H9 (cell line): ENCODE data around the gene PAPLN. TPM values are rescaled to one million over a fixed set of nuclear protein-coding genes. Genes with fewer than 3 reads are reported as not detected.

Experiments used
- DNase-seq: peaks from one replicate; pipeline ENCODE4 v3.0.0-alpha.2; 2017
- H2AFZ ChIP-seq: one replicate; pipeline ENCODE4 v1.6.1; 2013; ENCODE audit warnings: mild to moderate bottlenecking, low read length, control low read depth, moderate library complexity
- H2AK5ac ChIP-seq: 2 replicates; pipeline ENCODE4 v1.6.1; 2013; ENCODE audit warnings: low read length, control low read depth, mixed read lengths; ENCODE audit not compliant: insufficient read length
- H2BK120ac ChIP-seq: one replicate; pipeline ENCODE4 v1.6.1; 2013; ENCODE audit warnings: low read depth, mild to moderate bottlenecking, low read length, control low read depth, inconsistent platforms; ENCODE audit not compliant: poor library complexity, severe bottlenecking
- H2BK12ac ChIP-seq: 2 replicates; pipeline ENCODE4 v1.6.1; 2013; ENCODE audit warnings: low read length, control low read depth, mixed read lengths, low read depth; ENCODE audit not compliant: insufficient read length
- H2BK15ac ChIP-seq: 2 replicates; pipeline ENCODE4 v1.6.1; 2013; ENCODE audit warnings: low read depth, low read length, control low read depth
- H2BK20ac ChIP-seq: one replicate; pipeline ENCODE4 v1.6.1; 2013; ENCODE audit warnings: low read depth, mild to moderate bottlenecking, low read length, control low read depth, inconsistent platforms; ENCODE audit not compliant: poor library complexity, severe bottlenecking
- H2BK5ac ChIP-seq: 2 replicates; pipeline ENCODE4 v1.6.1; 2013; ENCODE audit warnings: low read length, control low read depth, mixed read lengths; ENCODE audit not compliant: insufficient read length
- H3K14ac ChIP-seq: 2 replicates; pipeline ENCODE4 v1.6.1; 2013; ENCODE audit warnings: low read length, control low read depth; ENCODE audit not compliant: insufficient read depth
- H3K18ac ChIP-seq: 2 replicates; pipeline ENCODE4 v1.6.1; 2013; ENCODE audit warnings: low read depth, mild to moderate bottlenecking, mixed read lengths, low read length, control low read depth; ENCODE audit not compliant: insufficient read length
- H3K23ac ChIP-seq: 2 replicates; pipeline ENCODE4 v1.6.1; 2013; ENCODE audit warnings: low read length, control low read depth, mixed read lengths, low read depth; ENCODE audit not compliant: insufficient read length
- H3K23me2 ChIP-seq: 2 replicates; pipeline ENCODE4 v1.6.1; 2013; ENCODE audit warnings: low read depth, mild to moderate bottlenecking, mixed read lengths, low read length, control low read depth; ENCODE audit not compliant: insufficient read length, poor library complexity, severe bottlenecking
- H3K27ac ChIP-seq: 2 replicates; pipeline ENCODE4 v1.5.1; 2013; ENCODE audit warnings: low read length, control low read depth, mixed read lengths, low read depth; ENCODE audit not compliant: insufficient read length
- H3K27me3 ChIP-seq: 2 replicates; pipeline ENCODE4 v1.6.1; 2013; ENCODE audit warnings: low read length, control low read depth, inconsistent platforms; ENCODE audit not compliant: insufficient read depth
- H3K4ac ChIP-seq: 2 replicates; pipeline ENCODE4 v1.6.1; 2013; ENCODE audit warnings: low read depth, mild to moderate bottlenecking, control low read depth, inconsistent platforms, low read length, moderate library complexity
- H3K4me1 ChIP-seq: 2 replicates; pipeline ENCODE4 v1.6.1; 2013; ENCODE audit warnings: low read length, control low read depth, inconsistent platforms; ENCODE audit not compliant: insufficient read depth
- H3K4me2 ChIP-seq: 2 replicates; pipeline ENCODE4 v1.6.1; 2013; ENCODE audit warnings: low read length, control low read depth, mixed read lengths; ENCODE audit not compliant: insufficient read length, insufficient read depth
- H3K56ac ChIP-seq: 2 replicates; pipeline ENCODE4 v1.6.1; 2013; ENCODE audit warnings: low read depth, mild to moderate bottlenecking, mixed read lengths, low read length, control low read depth; ENCODE audit not compliant: insufficient read length
- H3K79me1 ChIP-seq: 2 replicates; pipeline ENCODE4 v1.6.1; 2013; ENCODE audit warnings: low read depth, mild to moderate bottlenecking, moderate library complexity, low read length, control low read depth, inconsistent platforms; ENCODE audit not compliant: insufficient read depth, poor library complexity, severe bottlenecking
- H3K79me2 ChIP-seq: 2 replicates; pipeline ENCODE4 v1.6.1; 2013; ENCODE audit warnings: low read length, control low read depth, inconsistent platforms; ENCODE audit not compliant: insufficient read depth
- H3K9ac ChIP-seq: 2 replicates; pipeline ENCODE4 v1.6.1; 2013; ENCODE audit warnings: low read length, control low read depth, mixed read lengths; ENCODE audit not compliant: insufficient read length; ENCODE audit errors: extremely low read depth
- H3K9me3 ChIP-seq: one replicate; pipeline ENCODE4 v1.6.1; 2013; ENCODE audit warnings: low read depth, low read length, inconsistent platforms; ENCODE audit not compliant: control insufficient read depth
- H3T11ph ChIP-seq: one replicate; pipeline ENCODE4 v1.6.1; 2013; ENCODE audit warnings: mild to moderate bottlenecking, low read length, control low read depth, inconsistent platforms
- H4K20me1 ChIP-seq: one replicate; pipeline ENCODE4 v1.6.1; 2013; ENCODE audit not compliant: control insufficient read depth, insufficient read length, insufficient read depth
- H4K5ac ChIP-seq: 2 replicates; pipeline ENCODE4 v1.6.1; 2013; ENCODE audit warnings: low read depth, mild to moderate bottlenecking, mixed read lengths, low read length, control low read depth; ENCODE audit not compliant: insufficient read length
- H4K8ac ChIP-seq: replicated peaks from 2 replicates; pipeline ENCODE4 v1.6.1; 2013; ENCODE audit warnings: low read length, control low read depth, mixed read lengths, low read depth; ENCODE audit not compliant: insufficient read length
- H4K91ac ChIP-seq: 2 replicates; pipeline ENCODE4 v1.6.1; 2013; ENCODE audit warnings: low read depth, mild to moderate bottlenecking, moderate library complexity, mixed read lengths, low read length, control low read depth; ENCODE audit not compliant: insufficient read length
- H3K27ac Mint-ChIP-seq, 3 experiments: 2 replicates in 2 of 3; 3 replicates in 1 of 3; pipeline ENCODE4 v1.8.0; 2020 to 2021; ENCODE audit warnings: mixed read lengths in 3 of 3, mild to moderate bottlenecking in 1 of 3, moderate library complexity in 1 of 3
- H3K27me3 Mint-ChIP-seq: 2 replicates; pipeline ENCODE4 v1.8.0; 2021; ENCODE audit warnings: low read depth, mild to moderate bottlenecking, moderate library complexity, mixed read lengths
- H3K36me3 Mint-ChIP-seq, 3 experiments: 2 replicates in 2 of 3; 3 replicates in 1 of 3; pipeline ENCODE4 v1.8.0; 2020 to 2021; ENCODE audit warnings: low read depth in 3 of 3, mixed read lengths in 3 of 3; ENCODE audit not compliant: insufficient read depth in 1 of 3
- H3K4me1 Mint-ChIP-seq, 2 experiments: 2 replicates each; pipeline ENCODE4 v1.8.0; 2020; ENCODE audit warnings: mixed read lengths in 2 of 2
- H3K4me3 Mint-ChIP-seq, 2 experiments: 2 replicates in 1 of 2; 3 replicates in 1 of 2; pipeline ENCODE4 v1.8.0; 2020 to 2021; ENCODE audit warnings: mild to moderate bottlenecking in 2 of 2, mixed read lengths in 2 of 2, moderate library complexity in 1 of 2
- H3K9me3 Mint-ChIP-seq, 2 experiments: 2 replicates in 1 of 2; 3 replicates in 1 of 2; pipeline ENCODE4 v1.8.0; 2020; ENCODE audit warnings: mild to moderate bottlenecking in 2 of 2, mixed read lengths in 2 of 2, moderate library complexity in 1 of 2
- CTCF ChIP-seq: fragments of 200-600 bp; sonication (generic); conservative IDR thresholded peaks from 3 replicates; pipeline ENCODE4 v1.8.0; 2021; ENCODE audit warnings: antibody characterized with exemption, mild to moderate bottlenecking
- WGBS: extraction: QIAGEN DNeasy Blood & Tissue Kit; methylation state at CpG from one replicate; pipeline ENCODE4 v1.1.7; 2013; ENCODE audit warnings: missing lambda C conversion rate, low lambda C conversion rate, mixed read lengths; ENCODE audit not compliant: insufficient read length; ENCODE audit errors: extremely low coverage; 5-methylcytosine and 5-hydroxymethylcytosine counted together
- total RNA-seq: library from RNA; stranded (reverse); gene quantifications from 2 replicates; pipeline ENCODE4 v1.2.1, GENCODE V29; 2021

Gene PAPLN
- total RNA-seq, 1 experiment from 2014 or later: 8.5 TPM

GRCh38 chr14:73243341-73243740, 6.0 kb downstream of the PAPLN start:
- no peak overlapping the region for H3K14ac ChIP-seq
- no peak overlapping the region for H3K4ac ChIP-seq

More at GRCh38 chr14:73243341-73243740, 6.0 kb downstream of the PAPLN start:
- Histone ChIP-seq H2BK120ac (no peak overlapping the region), H3K56ac (no peak overlapping the region), H3T11ph (no peak overlapping the region), H3K23ac (no peak overlapping the region), H2BK5ac (no peak overlapping the region), H4K5ac (no peak overlapping the region), H3K4me2 (no peak overlapping the region), H2BK12ac (no peak overlapping the region), H3K79me1 (no peaks in the 10 kb centered on the region), H3K79me2 (no peaks in the 10 kb centered on the region), H3K18ac (no peak overlapping the region), H3K9me3 (no peaks in the 10 kb centered on the region), H4K8ac (no peak overlapping the region), H3K9ac (no peak overlapping the region), H3K27me3 (peaks cover 13% of the 10 kb centered on the region), H3K4me1 (no peaks in the 10 kb centered on the region; the same call in 1 of the 2 replicates), H2BK20ac (no peak overlapping the region), H3K27ac (no peak overlapping the region), H4K91ac (no peak overlapping the region), H2BK15ac (no peak overlapping the region), H3K23me2 (peaks cover under 1% of the 10 kb centered on the region), H2AK5ac (no peak overlapping the region), H4K20me1 (no peaks in the 10 kb centered on the region), H2AFZ (no peak overlapping the region)
- Mint-ChIP-seq H3K4me3 (no peak overlapping the region), H3K4me1 (peaks cover 21 to 28% of the 10 kb centered on the region in 2 experiments), H3K36me3 (peaks cover 0 to 11% (median 3%) of the 10 kb centered on the region in 3 experiments; a peak in 3 of 7 replicates), H3K27me3 (peaks cover 44% of the 10 kb centered on the region), H3K27ac (no peak overlapping the region), H3K9me3 (no peaks in the 10 kb centered on the region; a peak in 2 of 5 replicates)
- no peak for DNase-seq
- no peak for TF ChIP-seq CTCF
- no CpG with 5 or more reads among the region's 3 CpGs for WGBS
